ENCODE data around the gene SMIM33. TPM values are rescaled to one million over a fixed set of nuclear protein-coding genes. Genes with fewer than 3 reads are reported as not detected.

SMIM33 gene
- polyA plus RNA-seq, 1 donor from 2014 or later = not detected

DNA sequence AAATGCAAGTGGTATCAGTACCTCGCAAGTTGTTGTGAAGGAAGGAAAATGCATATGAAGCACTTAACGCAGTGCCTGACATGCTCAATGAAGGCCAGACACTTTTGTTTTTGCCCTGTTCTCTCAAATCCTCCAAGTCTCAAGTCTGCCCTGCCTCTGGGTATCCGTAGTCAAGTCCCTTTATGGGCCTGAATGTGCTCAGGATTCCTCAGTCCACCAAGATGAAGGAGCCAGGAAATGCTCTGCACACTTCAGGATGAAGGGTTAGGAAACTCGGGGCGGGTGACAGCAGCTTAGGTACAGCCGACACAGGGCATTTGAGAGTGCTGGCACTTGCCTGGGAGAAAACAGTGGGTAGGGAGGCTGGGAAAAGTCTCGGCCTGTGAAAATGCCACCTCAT lies 9.6 kb upstream of the SMIM33 start:
- Histone ChIP-seq H2AFZ (ENCODE audit: low read depth, low read length) (no peak overlapping the region), H3K27me3 (ENCODE audit: insufficient read depth, low read depth, low read length) (no peaks in the 10 kb centered on the region), H3K9ac (ENCODE audit: low read length) (no peak overlapping the region), H3K4me3 (ENCODE audit: low read length) (no peak overlapping the region), H3K9me3 (ENCODE audit: low read length) (no peaks in the 10 kb centered on the region), H3F3A (ENCODE audit: insufficient read depth, low read length, poor library complexity, severe bottlenecking) (no peaks in the 10 kb centered on the region), H4K20me1 (ENCODE audit: insufficient read depth) (no peaks in the 10 kb centered on the region), H3K9me2 (ENCODE audit: insufficient read depth, low read length) (no peaks in the 10 kb centered on the region), H3K27ac (ENCODE audit: low read length) (no peak overlapping the region), H3K36me3 (ENCODE audit: insufficient read depth, low read length) (no peaks in the 10 kb centered on the region), H3K79me2 (replicated peaks; ENCODE audit: insufficient read depth, low read length) (no peaks in the 10 kb centered on the region), H3K4me2 (ENCODE audit: low read length) (no peak overlapping the region)
- TF ChIP-seq MXI1 (conservative IDR thresholded peaks at IDR 0.05; ENCODE audit: poor library complexity, severe bottlenecking) (no peak), CTCF (IDR thresholded peaks at IDR 0.05; ENCODE audit: poor library complexity, severe bottlenecking) (no peak), RAD21 (conservative IDR thresholded peaks at IDR 0.05) (no peak), EP300 (conservative IDR thresholded peaks at IDR 0.05; ENCODE audit: poor library complexity, severe bottlenecking) (no peak), SMC3 (conservative IDR thresholded peaks at IDR 0.05; ENCODE audit: poor library complexity) (no peak)
- TF ChIP-seq, protein P1, sequence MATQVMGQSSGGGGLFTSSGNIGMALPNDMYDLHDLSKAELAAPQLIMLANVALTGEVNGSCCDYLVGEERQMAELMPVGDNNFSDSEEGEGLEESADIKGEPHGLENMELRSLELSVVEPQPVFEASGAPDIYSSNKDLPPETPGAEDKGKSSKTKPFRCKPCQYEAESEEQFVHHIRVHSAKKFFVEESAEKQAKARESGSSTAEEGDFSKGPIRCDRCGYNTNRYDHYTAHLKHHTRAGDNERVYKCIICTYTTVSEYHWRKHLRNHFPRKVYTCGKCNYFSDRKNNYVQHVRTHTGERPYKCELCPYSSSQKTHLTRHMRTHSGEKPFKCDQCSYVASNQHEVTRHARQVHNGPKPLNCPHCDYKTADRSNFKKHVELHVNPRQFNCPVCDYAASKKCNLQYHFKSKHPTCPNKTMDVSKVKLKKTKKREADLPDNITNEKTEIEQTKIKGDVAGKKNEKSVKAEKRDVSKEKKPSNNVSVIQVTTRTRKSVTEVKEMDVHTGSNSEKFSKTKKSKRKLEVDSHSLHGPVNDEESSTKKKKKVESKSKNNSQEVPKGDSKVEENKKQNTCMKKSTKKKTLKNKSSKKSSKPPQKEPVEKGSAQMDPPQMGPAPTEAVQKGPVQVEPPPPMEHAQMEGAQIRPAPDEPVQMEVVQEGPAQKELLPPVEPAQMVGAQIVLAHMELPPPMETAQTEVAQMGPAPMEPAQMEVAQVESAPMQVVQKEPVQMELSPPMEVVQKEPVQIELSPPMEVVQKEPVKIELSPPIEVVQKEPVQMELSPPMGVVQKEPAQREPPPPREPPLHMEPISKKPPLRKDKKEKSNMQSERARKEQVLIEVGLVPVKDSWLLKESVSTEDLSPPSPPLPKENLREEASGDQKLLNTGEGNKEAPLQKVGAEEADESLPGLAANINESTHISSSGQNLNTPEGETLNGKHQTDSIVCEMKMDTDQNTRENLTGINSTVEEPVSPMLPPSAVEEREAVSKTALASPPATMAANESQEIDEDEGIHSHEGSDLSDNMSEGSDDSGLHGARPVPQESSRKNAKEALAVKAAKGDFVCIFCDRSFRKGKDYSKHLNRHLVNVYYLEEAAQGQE (IDR thresholded peaks at IDR 0.05; ENCODE audit: borderline replicate concordance) = no peak

- no peaks in the 10 kb centered on the region for H3K79me2 ChIP-seq (replicated peaks; ENCODE audit: insufficient read depth, low read length)
- H3K36me3 ChIP-seq (ENCODE audit: insufficient read depth, low read length) = no peaks in the 10 kb centered on the region
- H3K9ac ChIP-seq (ENCODE audit: low read length) = no peak overlapping the region
- H3K4me3 ChIP-seq (ENCODE audit: low read length) = no peak overlapping the region
- no peaks in the 10 kb centered on the region for H3F3A ChIP-seq (ENCODE audit: insufficient read depth, low read length, poor library complexity, severe bottlenecking)
- no peak overlapping the region for H3K4me2 ChIP-seq (ENCODE audit: low read length)
- H3K9me3 ChIP-seq (ENCODE audit: low read length) = no peaks in the 10 kb centered on the region
- no peaks in the 10 kb centered on the region for H3K27me3 ChIP-seq (ENCODE audit: insufficient read depth, low read depth, low read length)
- no peak overlapping the region for H2AFZ ChIP-seq (ENCODE audit: low read depth, low read length)
- TF ChIP-seq POLR2AphosphoS5 (IDR thresholded peaks at IDR 0.05) (no peak), SMC3 (conservative IDR thresholded peaks at IDR 0.05; ENCODE audit: poor library complexity) (no peak), EZH2 (IDR thresholded peaks at IDR 0.05; ENCODE audit: borderline replicate concordance, insufficient read depth, low read length, poor library complexity, severe bottlenecking) (no peak), CTCF (IDR thresholded peaks at IDR 0.05; ENCODE audit: poor library complexity, severe bottlenecking) (no peak), EP300 (conservative IDR thresholded peaks at IDR 0.05; ENCODE audit: poor library complexity, severe bottlenecking) (no peak), MXI1 (conservative IDR thresholded peaks at IDR 0.05; ENCODE audit: poor library complexity, severe bottlenecking) (no peak), RAD21 (conservative IDR thresholded peaks at IDR 0.05) (no peak)
- H4K20me1 ChIP-seq (ENCODE audit: insufficient read depth) = no peaks in the 10 kb centered on the region
- H3K27ac ChIP-seq (ENCODE audit: low read length) = no peak overlapping the region
- no peaks in the 10 kb centered on the region for H3K9me2 ChIP-seq (ENCODE audit: insufficient read depth, low read length)
Measured at GRCh38 chr5:139461698-139462097, 9.1 kb upstream of the SMIM33 start.
